ENCODE measurements around the gene VPS35L. TPM values are rescaled to one million over a fixed set of nuclear protein-coding genes. Genes with fewer than 3 reads are reported as not detected.

The VPS35L gene
- total and polyA plus RNA-seq, 10 of the 15 experiments (the other 5 are each of a cell fraction or from before 2014, with no cell fraction given): 14.9 to 44.1 (median 26.3) TPM

- SMC1A ChIA-PET (ENCODE audit: uncharacterized antibody, unreplicated experiment): interaction anchor here (1.0 to 1.5 kb wide), 3 partner anchors 9 to 418 kb away, joined by 3 to 5 read pairs (median 4); no protein-coding TSS in a partner anchor
- Histone ChIP-seq H3K4me1 (ENCODE audit: control insufficient read depth, insufficient read depth, low read length) (no peaks in the 10 kb centered on the region), H2AFZ (ENCODE audit: control insufficient read depth, low read depth, low read length) (no peak overlapping the region), H3K9ac (ENCODE audit: control insufficient read depth, insufficient read depth, low read length) (no peak overlapping the region), H3K4me2 (ENCODE audit: control insufficient read depth, insufficient read depth) (no peak overlapping the region), H4K20me1 (ENCODE audit: control insufficient read depth, insufficient read depth) (no peaks in the 10 kb centered on the region), H3K79me2 (ENCODE audit: control insufficient read depth, insufficient read depth, low read length) (peaks cover 6% of the 10 kb centered on the region), H3K36me3 (ENCODE audit: control insufficient read depth in 2 of 2, insufficient read depth in 2 of 2, low read length in 1 of 2) (peaks cover 0 to 10% of the 10 kb centered on the region in 2 experiments; a peak in 3 of 4 replicates), H3K27me3 (replicated peaks in 1 of 2; ENCODE audit: control insufficient read depth in 2 of 2, insufficient read depth in 2 of 2, low read length in 1 of 2) (no peaks in the 10 kb centered on the region), H3K4me3 (no peak overlapping the region), H3K27ac (ENCODE audit: control insufficient read depth, insufficient read depth) (no peak overlapping the region), H3K9me3 (replicated peaks; ENCODE audit: control insufficient read depth, insufficient read depth, low read length) (0 out of 3 replicates have a peak, but pooled peaks cover 2% of the 10 kb centered on the region)
- in situ Hi-C loops (cut with MboI): no loop called here
- POLR2A ChIA-PET: interaction anchor here (0.9 kb wide), 1 partner anchor 9 kb away, joined by 3 read pairs; the partner anchor contains the start of gene GDE1
- TF ChIP-seq PAX8 (IDR thresholded peaks at IDR 0.05) (no peak), GATAD2B (conservative IDR thresholded peaks at IDR 0.05; ENCODE audit: low read depth) (no peak), IKZF1 (conservative IDR thresholded peaks at IDR 0.05) (no peak), MAX (IDR thresholded peaks at IDR 0.05; ENCODE audit: low read depth, low read length) (no peak), GABPA (IDR thresholded peaks at IDR 0.05; ENCODE audit: low read depth) (no peak), ZNF274 (IDR thresholded peaks at IDR 0.05; ENCODE audit: insufficient read depth, insufficient read length) (no peak)
- RAD21 ChIA-PET (ENCODE audit: unreplicated experiment): no interaction called here
- BruUV-seq (replicated peaks): no TSS peak
- no peak for DNase-seq (ENCODE audit: low read depth, low spot score)
- CTCF ChIA-PET: interaction anchor here (1.0 to 3.0 kb wide), 2 partner anchors 10 to 18 kb away, joined by 3 to 16 read pairs; no protein-coding TSS in a partner anchor
- no peak for FAIRE-seq
- ATAC-seq: no peak
- intact Hi-C loops (cut with micrococcal nuclease; ENCODE audit: unreplicated experiment): no loop called here
Observed at GRCh38 chr16:19512297-19512696, 43.2 kb upstream of the VPS35L start.
